ENCODE measurements around the gene COX7B2.

Gene COX7B2

DNA sequence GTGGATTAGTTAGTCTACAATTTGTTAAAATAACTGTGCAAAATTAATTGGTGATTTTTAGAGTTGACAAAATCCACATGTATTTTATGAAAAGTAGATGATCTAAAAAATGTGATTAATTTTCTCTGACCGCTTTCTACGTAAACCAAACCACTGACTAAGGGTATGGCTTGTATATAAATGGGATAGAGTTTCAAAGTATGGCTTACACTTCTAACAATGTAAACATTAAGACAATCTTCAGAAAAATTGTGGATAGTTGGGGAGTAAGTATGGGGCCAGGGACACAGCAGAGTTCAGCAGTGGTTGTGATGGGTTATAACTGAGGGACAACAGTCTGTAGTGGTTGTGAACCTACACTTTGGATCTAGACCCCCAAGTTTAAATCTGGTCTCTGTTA is 44.5 kb upstream of the COX7B2 start:
- Histone ChIP-seq H4K20me1 (ENCODE audit: insufficient read depth) (no peaks in the 10 kb centered on the region), H3K27ac (no peak overlapping the region), H2AFZ (ENCODE audit: low read depth) (no peak overlapping the region), H3K79me2 (ENCODE audit: insufficient read depth, low read depth) (no peaks in the 10 kb centered on the region), H3K4me3 (IDR thresholded peaks at IDR 0.05; ENCODE audit: insufficient read depth, low read depth, low read length) (no peak overlapping the region), H3K9ac (no peak overlapping the region), H3K27me3 (ENCODE audit: insufficient read depth, low read depth) (no peaks in the 10 kb centered on the region), H3K4me2 (no peak overlapping the region), H3K4me1 (ENCODE audit: low read depth, poor library complexity, severe bottlenecking) (no peaks in the 10 kb centered on the region), H3K36me3 (ENCODE audit: insufficient read depth) (no peaks in the 10 kb centered on the region)
- TF ChIP-seq, protein P1, sequence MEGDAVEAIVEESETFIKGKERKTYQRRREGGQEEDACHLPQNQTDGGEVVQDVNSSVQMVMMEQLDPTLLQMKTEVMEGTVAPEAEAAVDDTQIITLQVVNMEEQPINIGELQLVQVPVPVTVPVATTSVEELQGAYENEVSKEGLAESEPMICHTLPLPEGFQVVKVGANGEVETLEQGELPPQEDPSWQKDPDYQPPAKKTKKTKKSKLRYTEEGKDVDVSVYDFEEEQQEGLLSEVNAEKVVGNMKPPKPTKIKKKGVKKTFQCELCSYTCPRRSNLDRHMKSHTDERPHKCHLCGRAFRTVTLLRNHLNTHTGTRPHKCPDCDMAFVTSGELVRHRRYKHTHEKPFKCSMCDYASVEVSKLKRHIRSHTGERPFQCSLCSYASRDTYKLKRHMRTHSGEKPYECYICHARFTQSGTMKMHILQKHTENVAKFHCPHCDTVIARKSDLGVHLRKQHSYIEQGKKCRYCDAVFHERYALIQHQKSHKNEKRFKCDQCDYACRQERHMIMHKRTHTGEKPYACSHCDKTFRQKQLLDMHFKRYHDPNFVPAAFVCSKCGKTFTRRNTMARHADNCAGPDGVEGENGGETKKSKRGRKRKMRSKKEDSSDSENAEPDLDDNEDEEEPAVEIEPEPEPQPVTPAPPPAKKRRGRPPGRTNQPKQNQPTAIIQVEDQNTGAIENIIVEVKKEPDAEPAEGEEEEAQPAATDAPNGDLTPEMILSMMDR (conservative IDR thresholded peaks at IDR 0.05; ENCODE audit: low read depth, low read length), result no peak

DNA sequence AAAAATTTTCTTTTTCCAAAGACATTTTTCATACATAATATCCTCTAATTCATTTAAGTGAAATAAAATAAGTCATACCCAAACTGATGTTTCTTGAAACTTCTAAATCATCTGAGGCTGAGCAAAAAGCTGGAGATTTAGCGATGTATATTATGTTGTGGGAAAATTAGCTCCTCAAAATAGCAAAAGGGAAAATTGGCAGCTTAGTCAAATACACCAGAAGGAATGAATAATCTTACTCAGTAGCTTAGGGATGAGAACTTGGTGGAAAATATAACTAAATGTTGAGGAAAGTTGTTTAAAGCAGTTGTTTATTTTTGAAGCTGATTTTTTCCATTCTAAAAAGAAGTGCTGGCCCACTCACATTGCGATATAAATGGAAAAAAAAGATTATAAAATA is 43.4 kb upstream of the COX7B2 start:
- Histone ChIP-seq H3K4me1 (ENCODE audit: low read depth, poor library complexity, severe bottlenecking) (no peaks in the 10 kb centered on the region), H3K27ac (no peak overlapping the region), H3K36me3 (ENCODE audit: insufficient read depth) (no peaks in the 10 kb centered on the region), H3K79me2 (ENCODE audit: insufficient read depth, low read depth) (no peaks in the 10 kb centered on the region), H4K20me1 (ENCODE audit: insufficient read depth) (no peaks in the 10 kb centered on the region), H3K27me3 (ENCODE audit: insufficient read depth, low read depth) (no peaks in the 10 kb centered on the region), H2AFZ (ENCODE audit: low read depth) (no peak overlapping the region), H3K9ac (no peak overlapping the region), H3K4me2 (no peak overlapping the region), H3K4me3 (IDR thresholded peaks at IDR 0.05; ENCODE audit: insufficient read depth, low read depth, low read length) (no peak overlapping the region)
- TF ChIP-seq, protein P1 (conservative IDR thresholded peaks at IDR 0.05; ENCODE audit: low read depth, low read length), result no peak

DNA sequence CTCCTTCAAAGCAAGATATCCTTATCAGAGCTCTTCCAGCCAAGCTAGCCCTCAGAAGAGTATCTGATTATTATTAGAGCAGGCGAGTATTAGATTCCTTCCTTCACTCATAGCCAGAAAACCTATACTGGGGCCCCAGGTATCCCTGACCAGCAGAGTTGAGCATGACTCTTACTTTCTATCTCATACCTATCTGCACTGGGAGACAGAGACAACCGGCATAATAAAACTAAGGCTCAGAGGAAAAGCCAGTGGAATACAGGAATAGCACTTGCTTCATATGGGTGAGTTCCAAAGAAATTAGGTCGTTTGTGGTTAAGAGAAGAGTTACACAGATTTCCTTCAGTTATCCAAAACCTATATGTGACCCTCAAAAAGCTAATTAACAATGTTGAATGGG is 41.8 kb upstream of the COX7B2 start:
- Histone ChIP-seq H3K4me1 (ENCODE audit: low read depth, poor library complexity, severe bottlenecking) (no peaks in the 10 kb centered on the region), H3K4me3 (IDR thresholded peaks at IDR 0.05; ENCODE audit: insufficient read depth, low read depth, low read length) (no peak overlapping the region), H3K4me2 (no peak overlapping the region), H2AFZ (ENCODE audit: low read depth) (no peak overlapping the region), H3K9ac (no peak overlapping the region), H4K20me1 (ENCODE audit: insufficient read depth) (no peaks in the 10 kb centered on the region), H3K27ac (no peak overlapping the region), H3K79me2 (ENCODE audit: insufficient read depth, low read depth) (no peaks in the 10 kb centered on the region), H3K36me3 (ENCODE audit: insufficient read depth) (no peaks in the 10 kb centered on the region), H3K27me3 (ENCODE audit: insufficient read depth, low read depth) (no peaks in the 10 kb centered on the region)
- TF ChIP-seq, protein P1 (conservative IDR thresholded peaks at IDR 0.05; ENCODE audit: low read depth, low read length), result no peak

DNA sequence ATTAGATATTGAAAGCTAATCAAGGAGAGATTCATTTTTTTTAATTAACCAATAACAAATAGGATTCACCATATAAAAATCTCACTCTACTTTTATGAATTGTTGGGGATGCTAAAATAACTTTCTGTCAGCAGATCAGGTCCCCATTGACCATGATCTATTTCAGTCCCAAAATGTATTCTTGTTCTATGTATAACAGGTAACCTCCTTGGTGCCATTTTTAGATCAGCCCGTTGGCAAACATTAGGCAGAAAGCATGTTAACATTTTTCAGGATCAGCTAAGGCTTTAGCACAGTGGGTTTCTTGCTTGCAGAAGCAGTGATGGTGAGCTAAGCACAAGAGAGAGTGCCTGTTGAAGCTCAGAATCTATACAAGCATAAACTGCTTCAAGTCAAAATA is 40.8 kb upstream of the COX7B2 start:
- H3K4me1 ChIP-seq (ENCODE audit: low read depth, poor library complexity, severe bottlenecking), result no peaks in the 10 kb centered on the region
- no peaks in the 10 kb centered on the region for H3K27me3 ChIP-seq (ENCODE audit: insufficient read depth, low read depth)
- H3K27ac ChIP-seq, result no peak overlapping the region
- no peaks in the 10 kb centered on the region for H3K79me2 ChIP-seq (ENCODE audit: insufficient read depth, low read depth)
- TF ChIP-seq, protein P1 (conservative IDR thresholded peaks at IDR 0.05; ENCODE audit: low read depth, low read length), result no peak
- no peak overlapping the region for H3K4me3 ChIP-seq (IDR thresholded peaks at IDR 0.05; ENCODE audit: insufficient read depth, low read depth, low read length)
- no peak overlapping the region for H3K4me2 ChIP-seq
- no peak overlapping the region for H2AFZ ChIP-seq (ENCODE audit: low read depth)
- H4K20me1 ChIP-seq (ENCODE audit: insufficient read depth), result no peaks in the 10 kb centered on the region
- no peak overlapping the region for H3K9ac ChIP-seq
- H3K36me3 ChIP-seq (ENCODE audit: insufficient read depth), result no peaks in the 10 kb centered on the region

DNA sequence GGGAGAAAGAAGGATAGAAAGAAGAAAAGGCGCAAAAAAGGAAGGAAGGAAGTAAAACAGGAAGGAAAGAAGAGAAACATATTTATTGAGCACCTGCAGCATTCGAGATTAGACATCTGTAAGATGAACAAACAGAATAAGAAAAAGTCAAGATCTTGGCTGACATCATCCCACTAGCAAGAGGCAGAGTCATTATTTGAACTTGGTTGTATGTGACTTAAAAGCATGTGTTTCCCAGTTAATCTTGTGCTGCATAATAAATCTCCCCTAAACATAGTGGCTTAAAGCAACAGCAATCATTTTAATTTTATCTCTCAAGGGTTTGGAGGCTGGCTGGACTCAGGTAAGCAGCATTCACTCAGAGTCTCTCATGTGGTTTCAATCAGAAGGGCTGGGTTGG is 38.5 kb upstream of the COX7B2 start:
- Histone ChIP-seq H2AFZ (ENCODE audit: low read depth) (no peak overlapping the region), H3K79me2 (ENCODE audit: insufficient read depth, low read depth) (no peaks in the 10 kb centered on the region), H3K4me3 (IDR thresholded peaks at IDR 0.05; ENCODE audit: insufficient read depth, low read depth, low read length) (no peak overlapping the region), H3K9ac (no peak overlapping the region), H3K27me3 (ENCODE audit: insufficient read depth, low read depth) (no peaks in the 10 kb centered on the region), H4K20me1 (ENCODE audit: insufficient read depth) (no peaks in the 10 kb centered on the region), H3K4me2 (no peak overlapping the region), H3K27ac (no peak overlapping the region), H3K4me1 (ENCODE audit: low read depth, poor library complexity, severe bottlenecking) (no peaks in the 10 kb centered on the region), H3K36me3 (ENCODE audit: insufficient read depth) (no peaks in the 10 kb centered on the region)
- TF ChIP-seq, protein P1 (conservative IDR thresholded peaks at IDR 0.05; ENCODE audit: low read depth, low read length), result no peak
